ENCODE data around the gene PNKD.

Gene PNKD

DNA sequence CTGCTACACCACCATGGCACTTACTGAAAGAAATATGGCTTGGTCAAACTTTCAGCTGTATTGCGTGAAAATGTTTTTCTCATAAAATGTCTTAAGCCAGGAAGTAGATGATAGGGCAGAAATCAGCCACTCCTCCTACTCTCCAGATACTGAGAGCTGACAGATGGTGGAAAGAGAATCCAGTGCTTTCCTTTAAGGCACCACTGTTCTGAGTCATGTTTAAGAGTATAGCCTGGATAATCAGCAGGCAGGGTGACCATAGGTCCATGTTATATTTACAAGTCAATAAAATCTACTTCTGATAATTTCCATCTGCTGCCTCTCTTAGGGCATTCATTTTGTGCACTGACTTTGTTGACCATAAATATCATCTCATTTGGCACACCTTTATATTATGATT, 31.4 kb upstream of the PNKD start:
- no peak for TF ChIP-seq ZFX (IDR thresholded peaks at IDR 0.05; ENCODE audit: borderline replicate concordance)
- TF ChIP-seq, protein P1, sequence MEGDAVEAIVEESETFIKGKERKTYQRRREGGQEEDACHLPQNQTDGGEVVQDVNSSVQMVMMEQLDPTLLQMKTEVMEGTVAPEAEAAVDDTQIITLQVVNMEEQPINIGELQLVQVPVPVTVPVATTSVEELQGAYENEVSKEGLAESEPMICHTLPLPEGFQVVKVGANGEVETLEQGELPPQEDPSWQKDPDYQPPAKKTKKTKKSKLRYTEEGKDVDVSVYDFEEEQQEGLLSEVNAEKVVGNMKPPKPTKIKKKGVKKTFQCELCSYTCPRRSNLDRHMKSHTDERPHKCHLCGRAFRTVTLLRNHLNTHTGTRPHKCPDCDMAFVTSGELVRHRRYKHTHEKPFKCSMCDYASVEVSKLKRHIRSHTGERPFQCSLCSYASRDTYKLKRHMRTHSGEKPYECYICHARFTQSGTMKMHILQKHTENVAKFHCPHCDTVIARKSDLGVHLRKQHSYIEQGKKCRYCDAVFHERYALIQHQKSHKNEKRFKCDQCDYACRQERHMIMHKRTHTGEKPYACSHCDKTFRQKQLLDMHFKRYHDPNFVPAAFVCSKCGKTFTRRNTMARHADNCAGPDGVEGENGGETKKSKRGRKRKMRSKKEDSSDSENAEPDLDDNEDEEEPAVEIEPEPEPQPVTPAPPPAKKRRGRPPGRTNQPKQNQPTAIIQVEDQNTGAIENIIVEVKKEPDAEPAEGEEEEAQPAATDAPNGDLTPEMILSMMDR (IDR thresholded peaks at IDR 0.05) = no peak
- no peak overlapping the region for H3K27ac ChIP-seq

DNA sequence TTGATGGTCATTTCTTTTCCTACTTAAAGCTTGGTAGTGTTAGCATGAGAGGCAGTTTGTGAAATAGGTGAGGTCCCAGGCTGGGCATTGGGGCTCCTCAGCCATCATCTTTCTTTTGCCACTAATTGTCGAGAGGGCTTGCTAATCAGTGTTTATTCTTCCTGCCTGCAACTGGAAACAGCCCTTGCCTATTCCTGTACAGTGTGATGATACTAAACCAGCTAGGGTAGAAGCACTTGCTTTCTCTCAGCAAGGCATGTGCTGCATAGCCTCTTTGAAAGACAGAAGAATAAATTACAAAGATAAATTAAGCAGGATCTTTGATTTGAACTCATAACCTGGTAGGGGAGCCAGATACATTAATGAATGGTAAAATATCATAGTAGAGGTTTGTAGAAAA, 26.1 kb upstream of the PNKD start:
- no peak overlapping the region for H3K27ac ChIP-seq
- no peak for TF ChIP-seq ZFX (IDR thresholded peaks at IDR 0.05; ENCODE audit: borderline replicate concordance)
- TF ChIP-seq, protein P1 (IDR thresholded peaks at IDR 0.05) = no peak

DNA sequence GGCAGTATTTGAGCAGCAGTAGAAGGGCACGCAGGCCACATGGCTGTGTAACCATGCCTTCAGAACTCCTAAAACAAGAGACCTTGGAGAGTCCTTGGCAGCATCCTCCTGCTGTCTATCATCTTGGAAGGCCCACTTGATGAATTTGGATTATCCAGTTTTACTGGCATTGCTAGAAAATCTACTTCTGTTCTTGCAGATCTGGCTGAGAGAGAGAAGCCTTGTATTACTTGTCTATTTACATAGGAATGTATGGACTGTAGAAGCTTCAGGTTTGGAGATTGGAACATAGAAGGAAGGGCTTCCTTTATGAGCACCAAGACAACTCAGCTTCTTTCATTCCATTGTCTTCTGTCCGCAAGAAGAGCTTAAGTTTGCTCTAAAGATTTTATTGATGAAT, 25.7 kb upstream of the PNKD start:
- TF ChIP-seq, protein P1 (IDR thresholded peaks at IDR 0.05) = no peak
- no peak for TF ChIP-seq ZFX (IDR thresholded peaks at IDR 0.05; ENCODE audit: borderline replicate concordance)
- no peak overlapping the region for H3K27ac ChIP-seq

DNA sequence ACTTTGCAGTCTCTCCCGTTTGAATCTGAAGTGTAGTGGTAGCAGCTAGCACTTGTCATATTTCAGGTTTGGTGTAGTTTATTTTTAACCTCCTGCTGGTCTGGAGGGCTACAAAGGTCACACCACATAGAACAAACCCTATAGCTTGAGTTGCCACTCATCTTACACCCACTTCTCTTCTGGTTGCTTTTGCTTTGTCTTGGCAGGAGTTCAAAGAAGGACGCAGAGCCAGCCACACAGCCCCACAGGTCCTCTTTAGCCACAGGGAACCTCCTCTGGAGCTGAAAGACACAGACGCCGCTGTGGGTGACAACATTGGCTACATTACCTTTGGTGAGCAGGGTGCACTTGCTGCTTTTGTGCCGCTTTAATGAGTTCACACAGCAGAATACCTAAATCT, 25.1 kb upstream of the PNKD start:
- no peak overlapping the region for H3K27ac ChIP-seq

DNA sequence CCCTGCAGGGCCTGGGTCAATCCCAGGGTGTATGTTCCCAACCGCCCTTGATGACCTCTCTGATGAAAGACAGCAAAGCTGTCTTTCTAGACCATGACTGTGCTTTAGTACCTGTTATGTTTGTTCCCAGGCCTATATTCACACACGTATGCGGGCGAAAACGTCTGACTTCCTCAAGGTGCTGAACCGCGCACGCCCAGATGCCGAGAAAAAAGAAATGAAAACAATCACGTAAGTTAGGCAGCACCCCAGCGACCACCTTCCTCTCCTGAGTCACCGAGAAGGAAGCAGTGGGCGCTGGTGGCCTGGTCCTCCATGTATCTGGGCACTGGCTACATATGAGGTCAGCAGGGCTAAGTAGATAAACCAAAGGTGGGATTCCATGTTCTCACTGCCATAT, 20.6 kb upstream of the PNKD start:
- no peak for TF ChIP-seq ZFX (IDR thresholded peaks at IDR 0.05; ENCODE audit: borderline replicate concordance)
- TF ChIP-seq, protein P1 (IDR thresholded peaks at IDR 0.05) = no peak
- no peak overlapping the region for H3K27ac ChIP-seq

More for the DNA sequence above, 25.1 kb upstream of the PNKD start:
- TF ChIP-seq ZFX (IDR thresholded peaks at IDR 0.05; ENCODE audit: borderline replicate concordance) = no peak
- TF ChIP-seq, protein P1 (IDR thresholded peaks at IDR 0.05) = no peak

DNA sequence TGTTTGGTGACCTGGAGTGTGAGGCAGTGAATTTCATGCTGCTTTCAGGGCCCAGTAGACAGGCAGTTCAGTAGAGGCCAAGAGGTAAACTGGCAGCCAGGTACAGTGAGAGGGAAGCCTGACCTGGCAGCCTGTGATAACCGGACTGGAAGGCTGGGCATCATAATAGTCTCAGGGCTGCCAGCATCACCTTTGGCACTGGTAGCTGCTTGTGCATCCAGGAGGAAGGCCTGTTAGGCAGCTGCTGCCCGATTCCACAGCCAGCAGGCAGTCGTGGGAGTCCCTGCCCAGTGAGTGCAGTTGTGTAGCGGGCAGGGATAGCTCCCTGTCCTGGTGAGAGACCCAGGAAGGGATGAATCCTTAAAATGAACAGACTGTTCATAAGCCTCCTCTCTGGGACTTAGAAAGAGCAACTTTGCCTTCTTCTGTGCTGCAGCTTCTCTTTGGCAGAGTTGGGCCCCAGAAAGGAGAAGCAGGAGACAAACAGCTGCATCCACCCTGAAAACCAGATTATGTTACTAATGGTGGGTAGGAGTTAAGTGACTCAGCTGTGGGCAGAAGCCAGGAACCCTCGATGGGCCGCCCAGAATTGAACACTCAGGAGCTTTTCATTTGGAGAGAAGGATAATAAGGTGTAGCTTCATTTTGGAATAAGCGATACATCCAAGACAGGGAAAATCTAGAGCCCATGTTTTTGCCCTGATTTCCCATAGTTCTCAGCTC, 17.6 kb upstream of the PNKD start:
- TF ChIP-seq, protein P1 (IDR thresholded peaks at IDR 0.05) = no peak
- TF ChIP-seq ZFX (IDR thresholded peaks at IDR 0.05; ENCODE audit: borderline replicate concordance) = no peak
- H3K27ac ChIP-seq = no peak overlapping the region

DNA sequence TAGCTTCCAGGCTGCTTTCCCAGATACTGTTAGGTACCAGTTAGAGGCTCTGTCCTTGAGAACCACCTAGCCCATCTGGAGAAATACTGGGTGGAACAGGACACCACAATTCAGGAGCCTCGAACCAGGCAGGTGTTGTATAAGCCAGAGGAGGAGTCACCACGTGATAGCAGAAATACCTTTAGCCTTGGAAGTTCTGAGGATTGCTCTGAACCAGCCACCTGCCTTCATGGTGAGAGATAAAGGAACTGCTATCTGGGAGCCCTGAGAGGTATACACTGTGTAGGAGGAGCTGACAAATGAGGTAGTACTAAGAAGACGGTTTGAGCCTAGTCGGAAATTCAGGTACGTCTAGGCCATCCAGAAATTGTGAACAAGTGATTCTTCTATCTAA, 17.1 kb upstream of the PNKD start:
- TF ChIP-seq ZFX (IDR thresholded peaks at IDR 0.05; ENCODE audit: borderline replicate concordance) = no peak
- TF ChIP-seq, protein P1 (IDR thresholded peaks at IDR 0.05) = no peak
- H3K27ac ChIP-seq = no peak overlapping the region

Data from 22Rv1 (cell line).